Cardiac fibroblast (primary cell): ENCODE results near the gene P2RX2.

ENCODE experiments used
- DNase-seq, 2 donors: peaks; one replicate each; pipeline versions ENCODE4 v3.0.0 to v3.0.0-alpha.2; 2010; ENCODE audit warnings: low read depth in 2 of 2
- H3K4me3 ChIP-seq, 2 donors: replicated peaks in 1 of 2; 1 replicate in 1 of 2; 2 replicates in 1 of 2; pipeline ENCODE4 v1.5.1; 2011; ENCODE audit warnings: low read depth in 2 of 2, low read length in 2 of 2, mild to moderate bottlenecking in 2 of 2, moderate library complexity in 1 of 2
- TF ChIP-seq, protein P1 (sequence below): IDR thresholded peaks from one replicate; pipeline ENCODE4 v1.5.1; 2011; ENCODE audit warnings: low read depth, mild to moderate bottlenecking, low read length, inconsistent platforms

P2RX2 gene

DNA sequence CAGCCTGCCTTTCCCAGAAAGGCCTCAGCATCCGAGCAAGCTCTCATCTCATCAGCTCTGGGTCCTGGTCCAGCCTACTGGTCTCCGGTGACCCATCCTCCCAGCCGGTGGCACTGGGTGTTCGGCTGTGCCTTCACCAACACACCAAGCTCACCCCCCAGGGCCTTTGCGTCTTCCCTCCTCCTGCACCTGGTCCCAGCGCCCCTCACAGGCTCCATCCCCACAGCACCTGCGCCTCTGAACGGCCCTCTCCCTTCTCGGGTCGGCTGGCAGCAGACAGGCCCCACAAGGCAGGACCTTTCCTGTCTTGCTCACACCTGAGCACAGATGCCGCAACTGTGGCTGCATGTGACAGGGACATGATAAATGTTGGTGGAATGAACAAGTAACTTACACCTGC lies 13.1 kb downstream of the P2RX2 start:
- H3K4me3 ChIP-seq: no peak overlapping the region
- no peak for DNase-seq
- TF ChIP-seq, protein P1, sequence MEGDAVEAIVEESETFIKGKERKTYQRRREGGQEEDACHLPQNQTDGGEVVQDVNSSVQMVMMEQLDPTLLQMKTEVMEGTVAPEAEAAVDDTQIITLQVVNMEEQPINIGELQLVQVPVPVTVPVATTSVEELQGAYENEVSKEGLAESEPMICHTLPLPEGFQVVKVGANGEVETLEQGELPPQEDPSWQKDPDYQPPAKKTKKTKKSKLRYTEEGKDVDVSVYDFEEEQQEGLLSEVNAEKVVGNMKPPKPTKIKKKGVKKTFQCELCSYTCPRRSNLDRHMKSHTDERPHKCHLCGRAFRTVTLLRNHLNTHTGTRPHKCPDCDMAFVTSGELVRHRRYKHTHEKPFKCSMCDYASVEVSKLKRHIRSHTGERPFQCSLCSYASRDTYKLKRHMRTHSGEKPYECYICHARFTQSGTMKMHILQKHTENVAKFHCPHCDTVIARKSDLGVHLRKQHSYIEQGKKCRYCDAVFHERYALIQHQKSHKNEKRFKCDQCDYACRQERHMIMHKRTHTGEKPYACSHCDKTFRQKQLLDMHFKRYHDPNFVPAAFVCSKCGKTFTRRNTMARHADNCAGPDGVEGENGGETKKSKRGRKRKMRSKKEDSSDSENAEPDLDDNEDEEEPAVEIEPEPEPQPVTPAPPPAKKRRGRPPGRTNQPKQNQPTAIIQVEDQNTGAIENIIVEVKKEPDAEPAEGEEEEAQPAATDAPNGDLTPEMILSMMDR: no peak

DNA sequence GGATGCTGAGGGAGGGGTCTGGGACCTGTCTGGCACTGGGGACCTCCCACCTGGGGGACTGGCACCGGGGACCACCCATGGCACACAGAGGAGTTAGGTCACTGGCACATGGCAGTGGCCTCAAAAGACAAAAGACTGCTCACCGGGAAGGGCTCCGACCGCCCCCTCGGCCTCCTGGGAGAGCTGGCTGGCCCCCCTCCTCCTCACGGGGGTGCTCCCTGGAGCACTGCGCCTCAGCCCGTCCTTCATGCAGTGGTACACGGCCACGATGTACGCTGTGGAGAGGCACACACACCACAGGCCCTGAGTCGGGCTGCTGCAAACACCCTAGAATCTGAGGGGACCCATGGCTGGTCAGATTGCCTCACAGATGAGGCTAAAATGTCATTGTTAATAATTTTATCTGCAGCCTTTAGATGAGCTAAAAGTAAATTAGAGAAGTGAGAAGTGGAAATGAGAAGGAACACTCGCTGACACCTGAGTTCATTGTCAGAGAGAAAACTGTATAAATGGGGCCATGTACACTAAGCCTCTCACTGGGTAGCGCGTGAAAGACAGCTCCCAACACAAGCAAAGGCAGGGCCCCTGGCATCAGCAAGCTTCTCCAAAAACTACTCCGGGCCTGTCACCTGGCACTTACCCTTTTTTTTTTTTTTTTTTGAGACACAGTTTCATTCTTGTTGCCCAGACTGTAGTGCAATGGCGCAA lies 14.1 kb downstream of the P2RX2 start:
- TF ChIP-seq, protein P1: no peak
- DNase-seq: no peak

DNA sequence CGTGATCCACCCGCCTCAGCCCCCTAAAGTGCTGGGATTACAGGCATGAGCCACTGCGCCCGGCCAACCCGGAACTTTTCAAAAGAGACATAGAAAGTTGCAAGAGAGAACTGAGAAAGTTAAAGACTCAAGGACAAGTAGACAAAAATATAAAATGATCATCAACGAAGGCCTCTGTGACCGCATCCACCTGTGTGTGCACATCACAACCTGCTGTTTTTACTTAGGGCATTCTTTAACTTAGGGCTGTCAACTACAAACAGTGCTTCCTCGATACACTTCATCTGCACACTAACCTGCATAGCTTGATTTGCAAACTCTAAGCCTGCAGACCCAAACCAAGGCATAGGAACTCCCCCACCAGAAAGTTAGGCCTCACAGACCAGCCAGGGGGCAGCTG lies 14.8 kb downstream of the P2RX2 start:
- H3K4me3 ChIP-seq: no peak overlapping the region
- no peak for DNase-seq
- TF ChIP-seq, protein P1: no peak

More for the DNA sequence above, 14.1 kb downstream of the P2RX2 start:
- no peak overlapping the region for H3K4me3 ChIP-seq

DNA sequence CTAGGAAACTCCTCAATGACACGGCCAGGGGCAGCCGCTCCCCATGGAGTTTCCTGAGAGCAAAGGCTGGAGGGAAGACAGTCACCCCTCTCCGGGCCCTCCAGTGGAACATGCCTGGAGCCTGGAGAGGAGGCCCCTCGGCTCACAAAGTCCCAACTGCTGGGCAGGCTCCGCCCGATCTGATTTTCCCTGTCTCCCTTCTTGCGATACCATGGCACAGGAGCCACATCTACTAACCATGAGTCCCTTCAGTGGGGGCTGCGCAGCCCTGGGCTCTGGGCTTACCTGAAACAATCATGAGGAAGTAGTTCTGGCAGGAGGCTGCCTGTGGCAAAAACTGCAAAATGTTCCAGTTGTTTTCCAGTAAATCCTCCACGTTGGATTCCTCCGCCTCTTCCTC lies 15.3 kb downstream of the P2RX2 start:
- TF ChIP-seq, protein P1: no peak
- no peak overlapping the region for H3K4me3 ChIP-seq
- DNase-seq: no peak

- DNase-seq: no peak
- TF ChIP-seq, protein P1: no peak
- H3K4me3 ChIP-seq: no peak overlapping the region
Measured at GRCh38 chr12:132634411-132634990, 15.9 kb downstream of the P2RX2 start.

DNA sequence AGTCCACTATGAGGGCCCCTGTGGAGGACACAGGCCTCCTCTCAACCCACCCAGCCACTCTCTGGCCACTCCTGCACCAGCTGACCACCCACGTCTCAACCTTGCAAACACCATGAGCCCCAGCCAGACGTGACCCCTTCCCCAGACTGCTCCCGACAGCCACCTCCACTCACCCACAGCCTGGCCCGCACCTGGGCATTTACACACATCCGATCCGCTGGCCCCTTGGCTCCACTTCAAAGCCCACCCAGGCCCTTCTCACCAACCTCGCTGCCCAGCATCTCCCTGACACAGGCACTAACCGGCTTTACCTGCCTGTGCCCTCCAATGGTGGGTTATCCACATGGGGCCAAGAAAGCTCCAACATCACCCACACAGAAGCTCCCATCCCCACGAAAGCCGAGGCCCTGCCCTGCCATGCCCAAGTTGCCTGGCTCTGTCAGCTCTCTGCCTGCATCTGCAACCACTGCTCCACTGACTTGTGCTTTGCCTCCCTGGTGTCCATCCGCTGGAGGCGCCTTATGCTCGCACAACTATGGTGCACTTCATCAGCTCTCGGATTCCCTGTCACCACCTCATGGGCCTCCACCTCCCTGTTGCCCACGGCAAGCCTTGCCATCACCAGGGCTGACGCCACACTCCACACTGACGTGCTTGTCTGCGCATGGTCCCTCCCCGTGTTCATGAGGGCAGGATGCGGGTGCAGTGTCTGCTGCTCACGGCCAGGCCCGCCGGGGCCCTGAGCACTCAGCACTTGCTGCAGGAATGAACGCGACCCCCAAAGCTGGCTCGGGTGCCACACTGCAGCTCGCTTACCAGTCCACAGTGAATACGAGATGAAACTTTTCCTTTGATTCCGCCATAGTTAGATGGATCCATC lies 16.7 kb downstream of the P2RX2 start:
- DNase-seq: no peak
- TF ChIP-seq, protein P1: no peak
- no peak overlapping the region for H3K4me3 ChIP-seq
